Vagina (tissue), 2 donors: Measurements from ENCODE around the gene NAV2. TPM values are rescaled to one million over a fixed set of nuclear protein-coding genes. Genes with fewer than 3 reads are reported as not detected.
A peak's percentile ranks its signal among the peaks of the same experiment; 100 is the strongest.
"Not testable (repeated sequence)": the region's sequence is repeated elsewhere in the genome, so short reads cannot be mapped to it uniquely, and the experiment has no call there.

Experiments
- DNase-seq, 2 donors: peaks; one replicate each; pipeline ENCODE4 v3.0.0-alpha.2; 2017; ENCODE audit errors: extremely low spot score in 2 of 2
- H3K27ac ChIP-seq: fragments of 200-600 bp; sonication (generic); one replicate; pipeline ENCODE4 v1.5.1; 2019
- H3K27me3 ChIP-seq: fragments of 200-600 bp; sonication (generic); one replicate; pipeline ENCODE4 v1.5.1; 2019
- H3K36me3 ChIP-seq, 2 donors: fragments of 200-600 bp; sonication (generic); one replicate each; pipeline ENCODE4 v1.5.1; 2017 to 2019
- H3K4me1 ChIP-seq: fragments of 200-600 bp; sonication (generic); one replicate; pipeline ENCODE4 v1.5.1; 2019
- H3K4me3 ChIP-seq, 2 donors: fragments of 200-600 bp; sonication (generic); 1 replicate in 1 of 2; 2 replicates in 1 of 2; pipeline ENCODE4 v1.5.1; 2016 to 2019
- H3K9me3 ChIP-seq: fragments of 200-600 bp; sonication (generic); one replicate; pipeline ENCODE4 v1.5.1; 2019
- POLR2A ChIP-seq, 2 donors: fragments of 450-650 bp; IDR thresholded peaks; one replicate each; pipeline ENCODE4 v1.6.1; 2017; ENCODE audit warnings: antibody characterized with exemption in 2 of 2, mild to moderate bottlenecking in 2 of 2, moderate library complexity in 2 of 2
- POLR2AphosphoS5 ChIP-seq, 2 donors: sonication (generic); formaldehyde crosslinking; IDR thresholded peaks; one replicate each; pipeline ENCODE4 v1.9.0; 2017; ENCODE audit warnings: antibody characterized with exemption in 2 of 2, mild to moderate bottlenecking in 2 of 2, low read depth in 1 of 2; ENCODE audit not compliant: insufficient read depth in 1 of 2
- intact Hi-C: fragments of 100-400 bp; cut with DNase I; formaldehyde crosslinking; loops from one replicate; pipeline ENCODE4 v1.15.1; 2023
- total RNA-seq: library from RNA; depleted of rRNA; stranded (reverse); fragments of >200 nt; gene quantifications from one replicate; pipeline ENCODE4 v1.2.3, GENCODE V29; 2016
- TF ChIP-seq, protein P1 (sequence below), 3 experiments: fragments of 450-650 bp in 2 of 3; fragments of 200-600 bp in 1 of 3; sonication (generic) in 1 of 3; IDR thresholded peaks; one replicate each; pipeline ENCODE4 v1.5.1; 2017 to 2019; ENCODE audit warnings: antibody characterized with exemption in 3 of 3, mild to moderate bottlenecking in 2 of 3, moderate library complexity in 2 of 3

Gene NAV2
- total RNA-seq, 1 donor from 2014 or later, result 25.3 TPM

DNA sequence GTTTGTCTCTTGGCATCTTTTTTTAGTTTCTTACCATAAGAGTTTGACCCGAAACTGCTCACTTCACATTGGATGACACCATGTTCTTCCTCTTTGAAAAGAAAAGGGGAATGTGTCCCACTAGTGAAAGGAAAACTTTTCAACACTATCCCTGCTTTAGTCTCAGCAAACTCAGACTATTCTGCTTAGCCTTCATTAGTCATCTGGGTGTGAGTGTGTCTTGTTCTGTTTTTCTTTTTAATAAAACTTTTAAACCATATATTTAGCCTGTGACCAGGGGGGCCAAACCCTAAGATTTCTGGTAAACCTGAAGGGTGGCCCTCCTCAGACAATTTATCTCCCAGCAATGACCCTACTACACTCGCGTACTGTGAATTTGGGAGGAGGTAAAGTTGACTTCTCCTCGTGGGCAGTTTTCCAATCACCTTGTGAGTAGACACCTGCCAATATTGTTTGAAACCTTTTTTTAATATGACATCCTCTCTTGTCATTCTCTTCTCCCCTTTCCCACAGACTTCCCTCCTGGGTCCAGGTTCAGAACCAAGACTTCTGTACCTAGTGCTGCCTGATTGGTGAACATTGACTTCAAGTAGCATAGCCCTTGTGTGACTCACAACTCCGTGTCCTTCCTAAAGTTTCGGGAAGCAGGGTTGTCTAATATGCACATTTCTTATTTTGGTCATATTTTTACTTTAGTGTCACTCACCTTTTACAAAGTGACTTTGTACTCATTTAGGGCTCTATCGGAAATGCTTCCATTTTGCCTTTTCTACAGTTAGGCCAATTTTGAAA lies 407.7 kb downstream of the NAV2 start:
- peaks cover 0 to 16% of the 10 kb centered on the region in 2 donors for H3K36me3 ChIP-seq
- intact Hi-C loops, result no loop called here
- DNase-seq, result no peak

DNA sequence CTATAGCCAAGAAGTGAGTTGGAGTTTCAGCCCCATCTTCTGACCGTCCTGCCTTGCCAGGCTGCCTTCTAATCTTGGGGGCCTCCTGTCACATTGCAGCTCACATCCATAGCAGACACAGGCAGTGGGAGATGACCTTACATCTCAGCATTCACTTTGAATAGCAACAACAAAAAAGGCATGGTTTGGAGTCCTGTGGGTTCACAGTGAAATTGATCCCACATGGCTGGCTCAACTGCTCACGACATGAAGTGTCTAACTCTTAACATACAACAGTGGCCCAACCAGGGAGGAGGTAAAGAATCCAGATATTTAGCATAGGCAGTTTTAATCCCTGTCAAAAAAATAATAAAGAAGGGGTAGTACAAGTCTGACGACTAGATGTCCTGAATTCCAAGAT lies 409.5 kb downstream of the NAV2 start:
- H3K36me3 ChIP-seq, result peaks cover 0 to 10% of the 10 kb centered on the region in 2 donors
- no peak for DNase-seq
- no peaks in the 10 kb centered on the region for H3K27me3 ChIP-seq
- H3K9me3 ChIP-seq, result no peaks in the 10 kb centered on the region
- no peaks in the 10 kb centered on the region for H3K4me1 ChIP-seq
- no peak overlapping the region for H3K27ac ChIP-seq
- intact Hi-C loops, result no loop called here
- TF ChIP-seq, protein P1, sequence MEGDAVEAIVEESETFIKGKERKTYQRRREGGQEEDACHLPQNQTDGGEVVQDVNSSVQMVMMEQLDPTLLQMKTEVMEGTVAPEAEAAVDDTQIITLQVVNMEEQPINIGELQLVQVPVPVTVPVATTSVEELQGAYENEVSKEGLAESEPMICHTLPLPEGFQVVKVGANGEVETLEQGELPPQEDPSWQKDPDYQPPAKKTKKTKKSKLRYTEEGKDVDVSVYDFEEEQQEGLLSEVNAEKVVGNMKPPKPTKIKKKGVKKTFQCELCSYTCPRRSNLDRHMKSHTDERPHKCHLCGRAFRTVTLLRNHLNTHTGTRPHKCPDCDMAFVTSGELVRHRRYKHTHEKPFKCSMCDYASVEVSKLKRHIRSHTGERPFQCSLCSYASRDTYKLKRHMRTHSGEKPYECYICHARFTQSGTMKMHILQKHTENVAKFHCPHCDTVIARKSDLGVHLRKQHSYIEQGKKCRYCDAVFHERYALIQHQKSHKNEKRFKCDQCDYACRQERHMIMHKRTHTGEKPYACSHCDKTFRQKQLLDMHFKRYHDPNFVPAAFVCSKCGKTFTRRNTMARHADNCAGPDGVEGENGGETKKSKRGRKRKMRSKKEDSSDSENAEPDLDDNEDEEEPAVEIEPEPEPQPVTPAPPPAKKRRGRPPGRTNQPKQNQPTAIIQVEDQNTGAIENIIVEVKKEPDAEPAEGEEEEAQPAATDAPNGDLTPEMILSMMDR (IDR thresholded peaks at IDR 0.05), result no peak
- TF ChIP-seq POLR2AphosphoS5 (IDR thresholded peaks at IDR 0.05; ENCODE audit: insufficient read depth in 1 of 2, low read depth in 1 of 2), result no peak
- TF ChIP-seq POLR2A (IDR thresholded peaks at IDR 0.05), result no peak
- H3K4me3 ChIP-seq, result no peak overlapping the region

More for the DNA sequence above, 407.7 kb downstream of the NAV2 start:
- Histone ChIP-seq H3K27ac (no peak overlapping the region), H3K9me3 (no peaks in the 10 kb centered on the region), H3K4me1 (no peaks in the 10 kb centered on the region), H3K4me3 (no peak overlapping the region), H3K27me3 (no peaks in the 10 kb centered on the region)
- no peak for TF ChIP-seq POLR2A (IDR thresholded peaks at IDR 0.05)
- no peak for TF ChIP-seq POLR2AphosphoS5 (IDR thresholded peaks at IDR 0.05; ENCODE audit: insufficient read depth in 1 of 2, low read depth in 1 of 2)

DNA sequence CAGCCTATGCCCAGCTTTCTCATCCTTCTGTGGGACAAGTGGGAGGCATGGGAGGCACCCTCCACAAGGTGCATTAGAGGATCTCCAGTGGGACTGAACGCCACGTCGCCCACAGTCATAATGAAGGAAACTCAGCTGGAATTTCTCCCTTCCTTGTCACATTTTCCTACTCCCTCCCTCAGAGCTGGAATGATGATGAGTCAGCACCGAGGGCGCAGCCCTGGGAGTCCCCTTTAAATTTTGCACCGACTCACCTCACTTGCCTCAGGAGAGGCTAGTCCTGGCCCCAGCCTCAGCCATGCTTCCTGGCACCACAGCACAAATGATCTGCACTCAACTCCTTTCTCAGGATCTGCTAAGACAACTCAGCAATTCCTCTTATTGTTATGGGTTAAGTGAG lies 413.3 kb downstream of the NAV2 start:
- intact Hi-C loops, result loop anchor here (5.0 kb wide), 1 partner anchor 179 kb away; no protein-coding TSS in a partner anchor
- Histone ChIP-seq H3K27ac (no peak overlapping the region), H3K36me3 (no peaks in the 10 kb centered on the region), H3K4me1 (no peaks in the 10 kb centered on the region), H3K27me3 (no peaks in the 10 kb centered on the region), H3K4me3 (no peak overlapping the region), H3K9me3 (no peaks in the 10 kb centered on the region)
- TF ChIP-seq POLR2A (IDR thresholded peaks at IDR 0.05), result no peak
- TF ChIP-seq, protein P1 (IDR thresholded peaks at IDR 0.05), result no peak
- TF ChIP-seq POLR2AphosphoS5 (IDR thresholded peaks at IDR 0.05; ENCODE audit: insufficient read depth in 1 of 2, low read depth in 1 of 2), result no peak
- no peak for DNase-seq

DNA sequence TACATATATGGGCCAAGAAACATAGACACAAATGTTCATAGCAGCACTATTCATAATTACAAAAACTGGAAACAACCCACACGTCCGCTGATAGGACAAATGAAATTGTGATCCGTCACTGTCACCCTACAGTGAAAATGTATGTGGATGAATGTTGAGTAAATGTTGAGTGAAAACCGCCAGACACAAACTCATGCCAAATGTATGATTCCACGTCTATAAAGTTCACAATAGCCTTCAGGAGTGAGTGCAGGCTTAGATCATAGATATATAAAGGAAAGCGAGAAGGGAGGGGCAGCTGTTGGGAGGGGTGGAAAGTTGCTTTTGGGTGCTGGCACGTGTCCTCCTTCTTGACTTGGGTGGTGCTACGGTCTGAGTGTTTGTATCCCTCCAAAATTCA lies 414.1 kb downstream of the NAV2 start:
- H3K36me3 ChIP-seq, result no peaks in the 10 kb centered on the region
- DNase-seq, result no peak
- TF ChIP-seq POLR2A (IDR thresholded peaks at IDR 0.05) (no peak), POLR2AphosphoS5 (IDR thresholded peaks at IDR 0.05; ENCODE audit: insufficient read depth in 1 of 2, low read depth in 1 of 2) (no peak)
- TF ChIP-seq, protein P1 (IDR thresholded peaks at IDR 0.05), result no peak
- intact Hi-C loops, result loop anchor here (5.0 kb wide), 1 partner anchor 179 kb away; no protein-coding TSS in a partner anchor
- peaks cover under 1% of the 10 kb centered on the region for H3K4me1 ChIP-seq
- H3K27ac ChIP-seq, result no peak overlapping the region
- no peaks in the 10 kb centered on the region for H3K9me3 ChIP-seq
- H3K27me3 ChIP-seq, result no peaks in the 10 kb centered on the region
- H3K4me3 ChIP-seq, result no peak overlapping the region

DNA sequence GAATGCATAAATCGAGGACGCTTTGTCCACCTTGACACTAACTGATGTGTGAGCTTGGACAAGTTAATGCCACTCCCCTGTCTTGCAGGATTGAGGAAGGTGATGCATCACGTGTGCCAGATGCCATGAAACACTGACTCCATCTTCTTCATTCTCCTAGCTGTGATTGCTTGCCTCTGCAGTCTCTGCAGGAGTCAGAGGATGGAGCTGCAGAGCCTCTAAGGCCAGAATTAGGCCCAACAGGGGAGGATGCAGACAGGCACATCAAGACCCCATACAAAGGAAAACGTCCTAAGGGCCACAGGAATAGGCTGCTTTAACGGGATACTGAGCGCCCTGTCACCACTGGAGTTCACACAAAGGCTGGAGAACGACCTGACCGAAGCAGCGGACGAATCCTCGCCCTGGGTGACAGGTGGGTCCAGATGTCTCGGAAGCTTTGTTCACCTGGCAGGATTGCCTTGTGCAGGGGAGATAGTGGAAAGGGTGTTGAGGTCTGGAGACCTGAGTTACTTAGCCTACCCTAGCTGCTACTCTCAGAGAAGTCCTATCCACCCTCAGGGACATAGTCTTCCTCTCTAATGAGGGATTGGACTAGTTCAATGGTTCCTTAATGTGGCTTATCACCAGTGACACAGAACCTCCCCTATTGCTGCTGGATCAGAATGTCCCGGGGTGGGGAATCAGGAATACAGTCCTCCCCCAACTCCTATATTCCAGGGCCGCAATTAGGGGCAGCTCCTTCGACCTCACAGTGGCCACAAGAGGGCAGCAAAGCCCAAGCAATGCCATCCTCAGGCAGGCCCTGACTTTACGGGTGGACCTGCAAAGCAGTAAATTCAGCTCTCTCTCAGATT lies 415.3 kb downstream of the NAV2 start:
- no peaks in the 10 kb centered on the region for H3K36me3 ChIP-seq
- H3K9me3 ChIP-seq, result no peaks in the 10 kb centered on the region
- no peak overlapping the region for H3K4me3 ChIP-seq
- H3K27me3 ChIP-seq, result no peaks in the 10 kb centered on the region
- no peak for DNase-seq
- no peak overlapping the region for H3K27ac ChIP-seq
- peaks cover 5% of the 10 kb centered on the region for H3K4me1 ChIP-seq
- TF ChIP-seq, protein P1 (IDR thresholded peaks at IDR 0.05), result peak; percentile 62 to 80 (median 68)
- TF ChIP-seq POLR2AphosphoS5 (IDR thresholded peaks at IDR 0.05; ENCODE audit: insufficient read depth in 1 of 2, low read depth in 1 of 2), result no peak
- intact Hi-C loops, result loop anchor here (5.0 kb wide), 1 partner anchor 181 kb away; no protein-coding TSS in a partner anchor

DNA sequence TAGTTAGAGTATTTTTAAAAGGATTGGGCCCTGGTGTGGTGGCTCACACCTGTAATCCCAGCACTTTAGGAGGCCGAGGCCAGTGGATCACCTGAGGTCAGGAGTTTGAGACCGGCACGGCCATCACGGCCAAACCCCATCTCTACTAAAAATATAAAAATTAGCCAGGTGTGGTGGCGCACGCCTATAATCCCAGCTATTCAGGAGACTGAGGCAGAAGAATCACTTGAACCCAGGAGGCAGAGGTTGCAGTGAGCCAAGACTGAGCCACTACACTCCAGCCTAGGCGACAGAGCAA lies 415.8 kb downstream of the NAV2 start:
- intact Hi-C loops, result loop anchor here (5.0 kb wide), 1 partner anchor 181 kb away; no protein-coding TSS in a partner anchor
- not testable (repeated sequence) for H3K4me3 ChIP-seq, H3K27me3 ChIP-seq, H3K9me3 ChIP-seq, H3K36me3 ChIP-seq, H3K4me1 ChIP-seq, H3K27ac ChIP-seq, DNase-seq
